SKM-1 treated with dmso at 0.1 percent for 144 hours (cell line): ENCODE measurements around the gene RPL32.

Experiments
- DNase-seq: peaks from one replicate; lab custom pipeline; 2025; ENCODE audit not compliant: unreplicated experiment; lab: John Stamatoyannopoulos, UW

Gene RPL32

GRCh38 chr3:12833222-12834161 is 7.9 kb downstream of the RPL32 start:
- DNase-seq: no peak

GRCh38 chr3:12832350-12833221 is 8.8 kb downstream of the RPL32 start:
- no peak for DNase-seq

DNA sequence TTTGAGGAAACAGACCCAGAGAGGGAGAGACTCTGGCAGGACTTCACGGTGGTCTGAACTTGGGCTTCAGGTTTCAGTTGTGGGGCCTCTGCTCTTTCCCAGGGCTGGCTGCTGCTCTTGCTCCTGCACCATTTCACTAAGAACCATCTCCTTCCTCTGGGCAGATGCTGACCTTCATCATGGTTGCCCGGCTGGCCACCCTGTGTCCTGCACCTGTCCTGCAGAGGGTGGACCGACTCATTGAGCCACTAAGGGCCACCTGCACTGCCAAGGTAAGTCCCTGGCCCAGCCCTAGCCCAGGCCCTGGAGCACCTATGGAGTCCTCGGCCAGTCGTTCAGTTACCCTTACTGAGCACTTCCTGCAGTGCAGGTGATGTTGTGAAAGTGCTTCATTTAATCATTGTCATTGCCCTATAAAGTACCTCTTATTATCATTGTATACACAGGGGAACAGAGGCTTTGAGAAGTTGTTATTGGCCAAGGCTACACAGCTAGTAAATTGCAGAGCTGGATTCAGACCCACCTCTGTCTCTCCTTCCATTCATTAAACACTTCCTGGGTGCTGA is 10.0 kb downstream of the RPL32 start:
- DNase-seq: no peak

GRCh38 chr3:12830785-12831156 is 10.6 kb downstream of the RPL32 start:
- no peak for DNase-seq

- DNase-seq: no peak
Measured at GRCh38 chr3:12829886-12830784, 11.2 kb downstream of the RPL32 start.

GRCh38 chr3:12829404-12829803 is 12.0 kb downstream of the RPL32 start:
- DNase-seq: no peak

DNA sequence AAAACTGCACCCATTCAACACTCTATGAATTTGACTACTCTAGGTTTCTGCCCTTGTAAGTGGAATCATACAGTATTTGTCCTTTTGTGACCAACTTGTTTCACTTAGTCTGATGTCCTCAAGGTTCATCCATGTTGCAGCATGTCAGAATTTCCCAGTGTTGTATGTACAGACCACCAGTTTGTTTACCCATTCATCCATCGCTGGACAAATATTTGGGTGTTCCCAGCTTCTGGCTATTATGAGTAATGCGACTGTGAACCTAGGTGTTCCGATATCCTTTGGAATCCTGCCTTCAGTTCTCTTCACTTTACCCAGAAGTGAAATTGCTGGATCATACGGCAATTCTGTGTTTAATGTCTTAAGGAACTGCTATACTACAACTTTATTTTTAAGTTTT is 12.6 kb downstream of the RPL32 start:
- no peak for DNase-seq

DNA sequence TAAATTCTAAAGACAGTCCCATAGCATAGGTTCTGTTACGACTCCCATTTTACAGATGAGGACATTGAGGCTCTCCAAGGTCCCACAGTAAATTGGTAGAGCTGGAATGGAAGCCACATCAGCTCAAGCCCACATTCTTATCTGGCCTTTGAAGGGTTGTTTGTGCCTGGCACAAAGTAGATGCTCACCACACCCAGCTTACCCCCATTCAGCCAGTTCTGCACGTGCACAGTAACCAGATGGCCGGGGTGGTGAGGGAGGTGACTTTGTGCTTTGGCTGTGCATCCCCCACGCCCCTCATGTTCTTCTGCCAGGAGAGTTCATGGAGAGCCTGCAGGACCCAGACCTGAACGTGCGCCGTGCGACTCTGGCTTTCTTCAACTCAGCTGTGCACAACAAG is 16.2 kb downstream of the RPL32 start:
- DNase-seq: no peak

GRCh38 chr3:12824299-12824698 is 17.1 kb downstream of the RPL32 start:
- no peak for DNase-seq

DNA sequence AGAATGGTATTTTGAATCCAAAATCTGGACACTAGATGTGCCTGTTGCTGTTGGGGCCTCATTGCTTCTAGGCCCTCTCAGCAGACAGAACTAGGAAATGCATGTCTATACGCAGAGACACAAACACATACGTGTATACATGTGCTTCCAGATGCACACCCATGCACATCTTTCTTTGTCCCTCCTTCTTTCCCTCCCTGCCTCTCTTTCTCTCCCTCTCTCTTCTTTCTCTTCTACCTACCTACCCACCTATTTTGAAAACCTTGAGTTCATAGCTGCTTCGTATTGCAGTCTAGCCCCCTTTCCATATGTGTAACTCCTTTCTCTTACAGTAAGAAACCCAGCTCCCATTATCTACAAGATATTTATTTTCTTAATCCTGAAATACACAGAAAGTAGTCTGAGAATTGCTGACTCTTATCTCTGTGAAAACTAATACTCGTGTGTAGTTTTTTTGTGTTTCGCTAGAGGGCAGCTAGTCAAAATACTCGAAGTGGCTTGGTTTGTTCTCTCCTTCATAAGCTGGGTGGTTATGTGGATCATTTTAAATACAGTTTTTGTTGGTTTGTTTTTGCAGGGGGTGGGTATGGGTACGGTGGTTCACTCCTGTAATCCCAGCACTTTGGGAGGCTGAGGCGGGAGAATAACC is 18.5 kb downstream of the RPL32 start:
- DNase-seq: peak; percentile 49

DNA sequence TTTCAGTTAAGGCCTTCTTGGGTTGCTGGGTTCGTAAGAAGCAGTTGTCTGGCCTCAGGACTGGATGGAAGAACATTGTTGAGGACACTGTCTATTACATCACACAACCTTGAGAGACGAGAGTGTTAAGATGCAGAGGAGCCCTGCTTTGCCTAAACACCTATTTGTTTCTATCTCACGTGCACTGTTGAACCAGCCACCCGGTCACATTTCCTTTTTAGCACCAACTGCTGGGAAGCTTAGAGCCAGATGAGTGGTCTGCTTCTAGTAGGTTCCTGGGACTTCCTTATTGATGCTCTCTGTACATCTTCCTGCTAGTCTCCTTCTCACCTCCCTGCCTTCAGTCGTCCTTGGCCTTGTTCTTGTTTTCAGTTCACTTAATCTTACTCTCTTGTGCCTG is 22.6 kb downstream of the RPL32 start:
- no peak for DNase-seq

- no peak for DNase-seq
Measured at GRCh38 chr3:12818273-12818672, 23.1 kb downstream of the RPL32 start.

GRCh38 chr3:12817343-12817710 is 24.0 kb downstream of the RPL32 start:
- DNase-seq: no peak

DNA sequence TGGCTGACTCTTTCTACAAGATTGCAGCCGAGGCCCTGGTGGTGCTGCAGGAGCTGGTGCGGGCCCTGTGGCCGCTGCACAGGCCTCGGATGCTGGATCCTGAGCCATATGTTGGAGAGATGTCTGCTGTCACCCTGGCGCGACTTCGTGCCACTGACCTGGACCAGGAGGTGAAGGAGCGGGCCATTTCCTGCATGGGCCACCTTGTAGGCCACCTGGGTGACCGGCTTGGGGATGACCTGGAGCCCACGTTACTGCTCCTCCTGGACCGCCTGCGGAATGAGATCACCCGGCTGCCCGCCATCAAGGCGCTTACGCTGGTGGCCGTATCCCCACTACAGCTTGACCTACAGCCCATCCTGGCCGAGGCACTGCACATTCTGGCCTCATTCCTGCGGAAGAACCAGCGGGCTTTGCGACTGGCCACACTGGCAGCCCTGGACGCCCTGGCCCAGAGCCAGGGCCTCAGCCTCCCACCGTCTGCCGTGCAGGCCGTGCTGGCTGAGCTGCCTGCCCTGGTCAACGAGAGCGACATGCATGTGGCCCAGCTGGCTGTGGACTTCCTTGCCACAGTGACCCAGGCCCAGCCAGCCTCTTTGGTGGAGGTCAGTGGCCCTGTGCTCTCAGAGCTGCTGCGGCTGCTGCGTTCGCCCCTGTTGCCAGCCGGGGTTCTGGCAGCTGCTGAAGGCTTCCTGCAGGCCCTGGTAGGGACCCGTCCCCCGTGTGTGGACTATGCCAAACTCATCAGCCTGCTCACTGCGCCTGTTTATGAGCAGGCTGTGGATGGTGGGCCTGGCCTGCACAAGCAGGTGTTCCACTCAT is 24.6 kb downstream of the RPL32 start:
- DNase-seq: no peak

GRCh38 chr3:12815719-12816118 is 25.6 kb downstream of the RPL32 start:
- DNase-seq: no peak

DNA sequence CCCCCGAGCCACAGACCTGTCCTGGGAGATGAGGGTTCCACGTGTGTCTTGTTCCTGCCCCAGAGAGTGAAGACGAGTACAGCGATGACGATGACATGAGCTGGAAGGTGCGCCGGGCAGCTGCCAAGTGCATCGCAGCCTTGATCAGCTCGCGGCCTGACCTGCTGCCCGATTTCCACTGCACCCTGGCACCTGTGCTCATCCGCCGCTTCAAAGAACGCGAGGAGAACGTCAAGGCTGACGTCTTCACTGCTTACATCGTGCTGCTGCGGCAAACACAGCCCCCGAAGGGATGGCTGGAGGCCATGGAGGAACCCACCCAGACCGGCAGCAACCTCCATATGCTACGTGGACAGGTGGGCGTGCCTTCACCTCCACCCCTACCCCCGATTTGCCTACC is 26.3 kb downstream of the RPL32 start:
- no peak for DNase-seq

DNA sequence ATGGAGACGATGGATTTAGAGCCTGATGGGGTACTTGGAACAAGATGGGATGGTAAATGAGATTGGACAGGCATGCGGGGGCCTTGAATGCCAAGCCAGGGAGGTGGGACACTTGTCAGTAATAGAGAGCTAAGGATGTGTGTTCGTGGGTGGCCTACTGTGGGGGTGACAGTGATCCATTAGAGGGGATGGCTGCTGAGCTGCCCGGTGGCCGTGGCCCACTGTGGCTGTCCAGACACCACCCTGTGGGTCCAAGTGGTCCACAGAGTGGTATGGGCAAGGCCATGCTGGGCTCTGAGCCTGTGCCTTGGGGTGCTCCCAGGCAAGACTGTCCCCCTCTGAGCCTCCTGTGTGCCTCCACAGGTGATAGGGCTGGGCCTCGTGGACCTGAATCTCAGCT is 27.4 kb downstream of the RPL32 start:
- no peak for DNase-seq

DNA sequence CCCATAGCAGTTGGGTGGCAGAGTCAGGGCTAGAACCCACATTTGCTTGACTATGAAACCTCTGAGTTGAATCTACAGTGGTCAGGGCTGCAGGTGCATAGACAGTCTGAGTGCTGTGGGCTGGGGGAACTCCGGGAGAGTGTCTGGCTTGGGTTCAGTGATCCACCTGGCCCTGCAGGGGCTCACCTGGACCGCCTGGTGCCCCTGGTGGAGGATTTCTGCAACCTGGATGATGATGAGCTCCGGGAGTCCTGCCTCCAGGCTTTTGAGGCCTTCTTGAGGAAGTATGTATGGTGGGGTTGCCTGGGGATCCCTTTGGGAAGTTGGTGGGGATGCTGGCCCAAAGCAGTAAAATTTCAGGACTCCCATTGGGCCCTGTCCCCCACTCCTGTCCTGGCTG is 28.6 kb downstream of the RPL32 start:
- no peak for DNase-seq

DNA sequence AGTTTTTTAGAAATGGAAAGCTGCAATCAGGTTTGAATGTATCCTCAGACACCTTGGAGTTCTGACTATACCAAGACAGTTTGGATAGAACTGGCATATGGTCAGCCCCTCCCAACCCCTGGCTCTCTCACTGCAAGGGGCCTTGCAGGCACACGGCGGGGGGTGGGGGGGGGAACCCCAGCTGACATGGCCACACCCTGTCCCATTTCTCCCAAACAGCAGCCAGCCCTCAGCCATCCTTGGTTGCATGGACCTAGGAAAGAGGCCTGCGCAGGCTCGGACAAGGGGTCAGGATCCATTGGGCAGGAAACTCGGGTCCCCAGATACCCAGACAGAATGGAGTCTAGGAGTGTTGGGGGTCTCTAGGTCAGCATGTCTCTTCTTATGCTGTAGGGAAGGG is 30.4 kb downstream of the RPL32 start:
- DNase-seq: no peak
